Natural killer cell treated with Interleukin-12 subunit alpha and Interleukin-12 subunit beta and Interleukin-15 and Interleukin-18, amount 100 ng/mL, for 72 hours (primary cell): ENCODE data around the gene PKIG. TPM values are rescaled to one million over a fixed set of nuclear protein-coding genes. Genes with fewer than 3 reads are reported as not detected.

Source experiments
- ATAC-seq, 2 donors: fragments of 150-1000 bp; cut with Tn5 transposase in 1 of 2; sonication (Bioruptor Pico), chemical (Tn5 transposase) in 1 of 2; 2 replicates each; pipeline ENCODE4 v1.10.0; 2021
- DNase-seq: peaks from one replicate; pipeline ENCODE4 v3.0.0; 2022; ENCODE audit warnings: low spot score
- H3K27ac Mint-ChIP-seq, 2 donors: 1 replicate in 1 of 2; 2 replicates in 1 of 2; pipeline ENCODE4 v1.8.0; 2022; ENCODE audit warnings: mixed read lengths in 2 of 2, mild to moderate bottlenecking in 1 of 2, moderate library complexity in 1 of 2
- H3K27me3 Mint-ChIP-seq, 2 donors: 1 replicate in 1 of 2; 2 replicates in 1 of 2; pipeline ENCODE4 v1.8.0; 2022; ENCODE audit warnings: mixed read lengths in 2 of 2
- H3K36me3 Mint-ChIP-seq: one replicate; pipeline ENCODE4 v1.8.0; 2022; ENCODE audit warnings: mixed read lengths
- H3K4me1 Mint-ChIP-seq, 2 donors: 1 replicate in 1 of 2; 2 replicates in 1 of 2; pipeline ENCODE4 v1.8.0; 2022; ENCODE audit warnings: low read depth in 2 of 2, mixed read lengths in 2 of 2, mild to moderate bottlenecking in 1 of 2
- H3K4me3 Mint-ChIP-seq: one replicate; pipeline ENCODE4 v1.8.0; 2022; ENCODE audit warnings: mixed read lengths
- H3K9me3 Mint-ChIP-seq: 2 replicates; pipeline ENCODE4 v1.8.0; 2022; ENCODE audit warnings: mixed read lengths
- total RNA-seq, 2 donors: library from RNA; stranded (reverse); gene quantifications; one replicate each; pipeline ENCODE4 v1.2.3, GENCODE V29; 2022

PKIG gene
- total RNA-seq, 2 donors from 2014 or later = 2.4 to 3.4 TPM

GRCh38 chr20:44664131-44664530 lies 81.8 kb downstream of the PKIG start:
- Mint-ChIP-seq H3K4me1 (peaks cover 7 to 12% of the 10 kb centered on the region in 2 donors), H3K36me3 (no peaks in the 10 kb centered on the region), H3K4me3 (no peak overlapping the region), H3K27ac (no peak overlapping the region), H3K27me3 (no peaks in the 10 kb centered on the region), H3K9me3 (no peaks in the 10 kb centered on the region)
- no peak for ATAC-seq
- DNase-seq = no peak

- H3K27ac Mint-ChIP-seq = no peak overlapping the region
- DNase-seq (no peak), ATAC-seq (no peak)
- H3K4me3 Mint-ChIP-seq = no peak overlapping the region
- H3K4me1 Mint-ChIP-seq = peaks cover 14 to 15% of the 10 kb centered on the region in 2 donors
- H3K36me3 Mint-ChIP-seq = no peaks in the 10 kb centered on the region
- H3K27me3 Mint-ChIP-seq = no peaks in the 10 kb centered on the region
- no peaks in the 10 kb centered on the region for H3K9me3 Mint-ChIP-seq
These were observed 83.7 kb downstream of the PKIG start for GRCh38 chr20:44666066-44666465.

Other genes starting within 250 kb of the PKIG start
- not detected for gene R3HDML, start 245.5 kb upstream of the PKIG start, total RNA-seq
- gene HNF4A, start 226.9 kb upstream of the PKIG start, total RNA-seq = not detected
- gene TTPAL, start 106.7 kb upstream of the PKIG start, total RNA-seq = 10 to 100 TPM; 19.7 to 36.1 TPM
- 10 to 100 TPM; 46.7 to 83.8 TPM for gene SERINC3, start 60.5 kb upstream of the PKIG start, total RNA-seq
- gene ADA, start 69.1 kb downstream of the PKIG start, total RNA-seq = 10 to 100 TPM; 31.9 to 42.7 TPM
- gene CCN5, start 132.8 kb downstream of the PKIG start, total RNA-seq = not detected
- under 1 TPM; 0.28 to 0.50 TPM for gene KCNK15, start 163.3 kb downstream of the PKIG start, total RNA-seq
- not detected for gene RIMS4, start 228.0 kb downstream of the PKIG start, total RNA-seq